ENCODE data around the gene HYAL3. TPM values are rescaled to one million over a fixed set of nuclear protein-coding genes. Genes with fewer than 3 reads are reported as not detected.
A peak's percentile ranks its signal among the peaks of the same experiment; 100 is the strongest.

Gene HYAL3
- total and polyA plus RNA-seq, 2 of the 13 experiments (the other 11 are each of a cell fraction or from before 2014, with no cell fraction given) = 5.5 to 10.4 TPM

DNA sequence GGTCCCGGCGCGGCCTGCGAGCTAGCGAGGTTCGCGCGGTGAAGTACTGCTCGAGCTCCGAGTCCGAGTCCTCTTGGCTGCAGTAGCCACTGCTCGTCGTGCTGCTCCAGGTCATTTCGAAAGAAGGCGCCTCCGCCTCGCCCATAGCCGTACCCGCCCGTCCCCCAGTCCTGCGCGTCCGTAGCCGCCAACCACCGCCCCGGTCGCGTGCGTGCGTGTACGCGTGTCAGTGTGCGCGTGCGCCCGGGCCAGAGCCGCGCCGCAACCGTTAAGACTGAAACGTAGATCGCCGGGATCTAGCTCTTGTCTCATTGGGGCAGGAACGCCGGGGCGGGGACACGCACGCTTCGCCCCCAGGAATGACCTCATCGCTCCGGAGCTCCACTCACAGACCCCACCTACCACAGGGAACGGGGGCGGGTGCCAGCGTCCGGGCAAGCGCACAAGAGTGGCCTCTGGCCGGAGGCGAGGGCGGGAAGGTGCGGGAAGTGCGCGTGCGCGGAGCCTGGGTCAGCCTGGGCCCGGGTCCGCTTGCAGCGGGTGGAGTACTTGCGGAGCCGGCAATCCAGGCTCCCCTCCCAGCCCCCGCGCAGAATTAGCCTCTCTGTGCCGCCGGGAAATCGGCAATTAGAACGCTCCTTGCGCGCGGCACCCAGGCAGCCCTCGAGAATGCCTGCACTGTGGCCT lies 38.1 kb upstream of the HYAL3 start:
- CTCF ChIA-PET (ENCODE audit: low intra/inter-chr PET ratio, low total read pairs) = no interaction called here
- H3K79me2 ChIP-seq (ENCODE audit: insufficient read depth, low read length) = peaks cover 41% of the 10 kb centered on the region
- intact Hi-C loops (cut with micrococcal nuclease; ENCODE audit: unreplicated experiment) (no loop called here), in situ Hi-C loops (cut with HindIII; ENCODE audit: extremely low pct_ligation_motif_present, low pct_unique_long_range_greater_than_20kb) (no loop called here)
- 0% methylated on average over 4 of the region's 79 CpGs for WGBS (ENCODE audit: low lambda C conversion rate)
- ATAC-seq (peak; percentile 89), DNase-seq (ENCODE audit: low spot score) (peak; percentile 98), FAIRE-seq (peak; percentile 94)
- peak overlapping the region; percentile 97 for H3K4me2 ChIP-seq (ENCODE audit: low read depth, low read length)
- peak overlapping the region; percentile 86 to 89 (median 88); a peak in 5 of 6 replicates for H3K4me3 ChIP-seq (replicated peaks in 1 of 3; ENCODE audit: insufficient read depth in 1 of 3, low read depth in 2 of 3, low read length in 3 of 3)
- H3K27ac ChIP-seq (ENCODE audit: extremely low read length, insufficient read depth, low read length) = peak overlapping the region; percentile 85
- BruUV-seq (replicated peaks) = no TSS peak
- H3K27me3 ChIP-seq (ENCODE audit: control insufficient read depth in 1 of 2, insufficient read depth in 2 of 2, low read length in 2 of 2) = peaks cover 1 to 2% of the 10 kb centered on the region in 2 experiments; a peak in 1 of 5 replicates
- H3K36me3 ChIP-seq (replicated peaks in 1 of 2; ENCODE audit: control insufficient read depth in 1 of 2, insufficient read depth in 2 of 2, low read length in 2 of 2) = peaks cover 3 to 12% of the 10 kb centered on the region in 2 experiments; a peak in 2 of 5 replicates
- H3K9me3 ChIP-seq (ENCODE audit: low read length) = no peaks in the 10 kb centered on the region
- peak overlapping the region; percentile 95 for H3K9ac ChIP-seq (ENCODE audit: insufficient read depth, low read depth, low read length)
- peaks cover 58% of the 10 kb centered on the region for H3K4me1 ChIP-seq (ENCODE audit: insufficient read depth, low read length)
- POLR2A ChIA-PET = interaction anchor here (0.7 to 4.7 kb wide), 35 partner anchors 9 to 1162 kb away, joined by 3 to 66 read pairs (median 6); partner anchors contain the start of genes C3orf18, CYB561D2, DCAF1 and GNAI2
- peaks cover 12% of the 10 kb centered on the region for H4K20me1 ChIP-seq (ENCODE audit: insufficient read depth, low read length)
- no peak overlapping the region for H2AFZ ChIP-seq (ENCODE audit: low read length)
- 0 out of 2 replicates have a peak, but pooled peaks have one; percentile 64 for TF ChIP-seq ZNF335 (CRISPR knock-in tag; IDR thresholded peaks at IDR 0.05)
- TF ChIP-seq, protein P1, sequence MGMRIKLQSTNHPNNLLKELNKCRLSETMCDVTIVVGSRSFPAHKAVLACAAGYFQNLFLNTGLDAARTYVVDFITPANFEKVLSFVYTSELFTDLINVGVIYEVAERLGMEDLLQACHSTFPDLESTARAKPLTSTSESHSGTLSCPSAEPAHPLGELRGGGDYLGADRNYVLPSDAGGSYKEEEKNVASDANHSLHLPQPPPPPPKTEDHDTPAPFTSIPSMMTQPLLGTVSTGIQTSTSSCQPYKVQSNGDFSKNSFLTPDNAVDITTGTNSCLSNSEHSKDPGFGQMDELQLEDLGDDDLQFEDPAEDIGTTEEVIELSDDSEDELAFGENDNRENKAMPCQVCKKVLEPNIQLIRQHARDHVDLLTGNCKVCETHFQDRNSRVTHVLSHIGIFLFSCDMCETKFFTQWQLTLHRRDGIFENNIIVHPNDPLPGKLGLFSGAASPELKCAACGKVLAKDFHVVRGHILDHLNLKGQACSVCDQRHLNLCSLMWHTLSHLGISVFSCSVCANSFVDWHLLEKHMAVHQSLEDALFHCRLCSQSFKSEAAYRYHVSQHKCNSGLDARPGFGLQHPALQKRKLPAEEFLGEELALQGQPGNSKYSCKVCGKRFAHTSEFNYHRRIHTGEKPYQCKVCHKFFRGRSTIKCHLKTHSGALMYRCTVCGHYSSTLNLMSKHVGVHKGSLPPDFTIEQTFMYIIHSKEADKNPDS (CRISPR knock-in tag; IDR thresholded peaks at IDR 0.05) = peak; percentile 80; the same call in 1 of the 2 replicates
- no peak; the same call in none of the 2 replicates for TF ChIP-seq RARA (CRISPR knock-in tag; IDR thresholded peaks at IDR 0.05)
- 0 out of 2 replicates have a peak, but pooled peaks have one; percentile 33 for TF ChIP-seq ZSCAN20 (CRISPR knock-in tag; IDR thresholded peaks at IDR 0.05; ENCODE audit: borderline replicate concordance)
- no peak; the same call in 1 of the 2 replicates for TF ChIP-seq HMG20A (CRISPR knock-in tag; IDR thresholded peaks at IDR 0.05; ENCODE audit: borderline replicate concordance)
- TF ChIP-seq MYNN (CRISPR knock-in tag; IDR thresholded peaks at IDR 0.05; ENCODE audit: low read depth) = 0 out of 2 replicates have a peak, but pooled peaks have one; percentile 17
- peak; percentile 94; the same call in 1 of the 2 replicates for TF ChIP-seq ZNF235 (CRISPR knock-in tag; IDR thresholded peaks at IDR 0.05; ENCODE audit: borderline replicate concordance)
- no peak; the same call in 1 of the 2 replicates for TF ChIP-seq SSRP1 (CRISPR knock-in tag; IDR thresholded peaks at IDR 0.05)
- TF ChIP-seq KDM5B (CRISPR knock-in tag; IDR thresholded peaks at IDR 0.05; ENCODE audit: borderline replicate concordance) = peak; percentile 85
- no peak for TF ChIP-seq NR2F6 (IDR thresholded peaks at IDR 0.05)
- no peak; the same call in 1 of the 2 replicates for TF ChIP-seq NR2F6 (CRISPR knock-in tag; IDR thresholded peaks at IDR 0.05)
- TF ChIP-seq ZNF776 (CRISPR knock-in tag; IDR thresholded peaks at IDR 0.05) = peak; percentile 94
- 0 out of 2 replicates have a peak, but pooled peaks have one; percentile 43 for TF ChIP-seq REPIN1 (CRISPR knock-in tag; IDR thresholded peaks at IDR 0.05; ENCODE audit: borderline replicate concordance, low read depth)
- no peak for TF ChIP-seq RFX1 (IDR thresholded peaks at IDR 0.05)
- TF ChIP-seq, protein P2, sequence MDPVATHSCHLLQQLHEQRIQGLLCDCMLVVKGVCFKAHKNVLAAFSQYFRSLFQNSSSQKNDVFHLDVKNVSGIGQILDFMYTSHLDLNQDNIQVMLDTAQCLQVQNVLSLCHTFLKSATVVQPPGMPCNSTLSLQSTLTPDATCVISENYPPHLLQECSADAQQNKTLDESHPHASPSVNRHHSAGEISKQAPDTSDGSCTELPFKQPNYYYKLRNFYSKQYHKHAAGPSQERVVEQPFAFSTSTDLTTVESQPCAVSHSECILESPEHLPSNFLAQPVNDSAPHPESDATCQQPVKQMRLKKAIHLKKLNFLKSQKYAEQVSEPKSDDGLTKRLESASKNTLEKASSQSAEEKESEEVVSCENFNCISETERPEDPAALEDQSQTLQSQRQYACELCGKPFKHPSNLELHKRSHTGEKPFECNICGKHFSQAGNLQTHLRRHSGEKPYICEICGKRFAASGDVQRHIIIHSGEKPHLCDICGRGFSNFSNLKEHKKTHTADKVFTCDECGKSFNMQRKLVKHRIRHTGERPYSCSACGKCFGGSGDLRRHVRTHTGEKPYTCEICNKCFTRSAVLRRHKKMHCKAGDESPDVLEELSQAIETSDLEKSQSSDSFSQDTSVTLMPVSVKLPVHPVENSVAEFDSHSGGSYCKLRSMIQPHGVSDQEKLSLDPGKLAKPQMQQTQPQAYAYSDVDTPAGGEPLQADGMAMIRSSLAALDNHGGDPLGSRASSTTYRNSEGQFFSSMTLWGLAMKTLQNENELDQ (CRISPR knock-in tag; IDR thresholded peaks at IDR 0.05; ENCODE audit: borderline replicate concordance) = no peak
- TF ChIP-seq ZNF790 (CRISPR knock-in tag; IDR thresholded peaks at IDR 0.05; ENCODE audit: borderline replicate concordance) = peak; percentile 39; the same call in 1 of the 2 replicates
- no peak for TF ChIP-seq ZSCAN22 (CRISPR knock-in tag; IDR thresholded peaks at IDR 0.05)
- peak; percentile 67 for TF ChIP-seq NFYC (CRISPR knock-in tag; IDR thresholded peaks at IDR 0.05)
- peak; percentile 88 for TF ChIP-seq THAP11 (CRISPR knock-in tag; IDR thresholded peaks at IDR 0.05)
- no peak for TF ChIP-seq RORA (CRISPR knock-in tag; IDR thresholded peaks at IDR 0.05)
- no peak; the same call in 1 of the 2 replicates for TF ChIP-seq SIX4 (CRISPR knock-in tag; IDR thresholded peaks at IDR 0.05)
